Fibroblast of mammary gland (primary cell): ENCODE results near the gene LRMDA.

Experiments used
- DNase-seq: peaks from one replicate; pipeline ENCODE4 v3.0.0-alpha.2; 2010; ENCODE audit warnings: low read depth
- H3K4me3 ChIP-seq: 2 replicates; pipeline ENCODE4 v1.5.1; 2011; ENCODE audit warnings: low read depth, mild to moderate bottlenecking, low read length, moderate library complexity; ENCODE audit not compliant: control insufficient read depth
- TF ChIP-seq, protein P1 (sequence below): conservative IDR thresholded peaks from 2 replicates; pipeline ENCODE4 v1.5.1; 2011; ENCODE audit warnings: low read depth, low read length, inconsistent platforms; ENCODE audit not compliant: control insufficient read depth, insufficient read depth

Gene LRMDA

DNA sequence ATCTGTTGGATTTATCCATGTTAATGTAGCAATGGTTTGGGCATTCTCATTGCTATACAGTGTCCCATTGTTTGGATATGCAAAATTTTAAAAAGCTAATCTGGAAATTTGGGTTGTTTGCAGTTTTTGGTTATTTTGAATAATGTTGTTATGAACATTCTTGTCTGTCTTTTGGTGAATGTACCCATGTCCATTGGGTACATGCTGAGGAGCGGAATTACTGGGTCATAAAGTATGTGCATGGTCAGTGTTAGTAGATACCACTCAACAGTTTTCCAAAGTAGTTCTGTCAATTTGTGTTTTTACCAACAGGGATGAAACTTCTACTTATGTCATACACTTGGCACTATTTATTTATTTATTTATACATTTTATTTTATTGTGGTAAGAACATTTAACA lies 153.9 kb downstream of the LRMDA start:
- H3K4me3 ChIP-seq, result no peak overlapping the region
- no peak for DNase-seq
- TF ChIP-seq, protein P1, sequence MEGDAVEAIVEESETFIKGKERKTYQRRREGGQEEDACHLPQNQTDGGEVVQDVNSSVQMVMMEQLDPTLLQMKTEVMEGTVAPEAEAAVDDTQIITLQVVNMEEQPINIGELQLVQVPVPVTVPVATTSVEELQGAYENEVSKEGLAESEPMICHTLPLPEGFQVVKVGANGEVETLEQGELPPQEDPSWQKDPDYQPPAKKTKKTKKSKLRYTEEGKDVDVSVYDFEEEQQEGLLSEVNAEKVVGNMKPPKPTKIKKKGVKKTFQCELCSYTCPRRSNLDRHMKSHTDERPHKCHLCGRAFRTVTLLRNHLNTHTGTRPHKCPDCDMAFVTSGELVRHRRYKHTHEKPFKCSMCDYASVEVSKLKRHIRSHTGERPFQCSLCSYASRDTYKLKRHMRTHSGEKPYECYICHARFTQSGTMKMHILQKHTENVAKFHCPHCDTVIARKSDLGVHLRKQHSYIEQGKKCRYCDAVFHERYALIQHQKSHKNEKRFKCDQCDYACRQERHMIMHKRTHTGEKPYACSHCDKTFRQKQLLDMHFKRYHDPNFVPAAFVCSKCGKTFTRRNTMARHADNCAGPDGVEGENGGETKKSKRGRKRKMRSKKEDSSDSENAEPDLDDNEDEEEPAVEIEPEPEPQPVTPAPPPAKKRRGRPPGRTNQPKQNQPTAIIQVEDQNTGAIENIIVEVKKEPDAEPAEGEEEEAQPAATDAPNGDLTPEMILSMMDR, result no peak

DNA sequence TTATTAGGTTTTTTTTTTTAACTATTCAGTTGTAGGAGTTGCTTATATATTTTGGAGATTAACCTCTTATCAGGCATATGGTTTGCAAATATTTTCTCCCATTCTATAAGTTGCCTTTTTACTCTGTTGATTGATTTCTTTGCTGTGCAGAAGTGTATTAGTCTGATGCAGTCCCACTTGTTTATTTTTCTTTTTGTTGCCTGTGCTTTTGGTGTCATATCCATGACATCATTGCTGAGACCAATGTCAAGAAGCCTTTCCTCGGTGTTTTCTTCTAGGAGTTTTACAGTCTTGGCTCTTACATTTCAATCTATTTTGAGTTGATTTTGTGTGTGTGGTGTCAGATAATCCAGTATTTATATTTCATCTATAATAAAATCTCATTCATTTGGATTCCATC lies 155.4 kb downstream of the LRMDA start:
- no peak for DNase-seq
- no peak overlapping the region for H3K4me3 ChIP-seq
- TF ChIP-seq, protein P1, result no peak

DNA sequence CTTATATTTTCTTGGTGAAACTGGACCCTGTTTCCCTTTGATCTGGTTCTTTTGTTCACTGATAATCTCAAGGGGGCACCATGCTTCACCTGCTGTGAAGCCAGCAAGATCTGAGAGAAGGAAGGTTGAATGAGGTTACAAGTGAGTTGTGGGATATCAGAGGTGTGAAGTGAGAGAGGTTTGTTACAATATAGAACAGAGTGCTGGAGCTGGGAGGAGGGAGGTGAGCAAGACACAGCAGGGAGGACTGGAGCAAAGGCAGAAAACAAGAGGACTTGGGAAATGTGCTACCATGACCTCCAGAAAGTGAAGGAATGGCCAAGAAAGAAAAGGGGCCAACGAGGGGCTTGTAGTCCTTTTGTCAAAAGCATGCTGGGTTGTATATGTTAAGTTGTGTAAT lies 156.6 kb downstream of the LRMDA start:
- TF ChIP-seq, protein P1, result no peak
- H3K4me3 ChIP-seq, result no peak overlapping the region
- DNase-seq, result no peak

DNA sequence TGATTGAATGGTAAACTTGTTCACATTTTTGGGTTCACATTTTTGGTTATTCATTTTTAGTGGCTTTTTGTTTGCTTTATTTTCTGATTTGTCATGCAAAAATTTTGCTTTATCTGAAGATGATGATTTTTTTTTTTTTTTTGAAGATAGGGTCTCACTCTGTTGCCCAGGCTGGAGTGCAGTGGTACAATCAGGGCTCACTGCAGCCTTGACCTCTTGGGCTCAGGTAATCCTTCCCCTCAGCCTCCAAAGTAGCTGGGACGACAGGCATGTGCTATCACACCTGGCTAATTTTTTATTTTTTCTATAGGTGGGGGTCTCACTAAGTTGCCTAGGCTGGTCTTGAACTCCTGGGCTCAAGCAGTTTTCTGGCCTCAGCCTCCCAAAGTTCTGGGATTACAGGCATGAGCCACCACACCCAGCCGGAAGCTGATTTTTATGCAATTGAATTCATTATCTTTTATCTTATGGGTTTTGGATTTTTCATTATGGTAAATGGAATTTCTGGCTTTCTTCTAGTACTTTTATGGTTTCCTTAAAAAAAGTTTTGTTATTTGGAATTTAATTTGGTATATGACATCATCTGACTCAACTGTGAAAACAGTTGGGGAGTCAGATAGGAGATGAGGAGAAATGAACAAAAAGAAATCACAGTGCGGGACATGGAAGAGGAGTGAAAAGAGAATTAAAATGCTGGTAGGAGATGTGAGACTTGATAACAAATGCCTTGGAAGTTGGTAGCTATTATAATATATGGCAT lies 158.7 kb downstream of the LRMDA start:
- TF ChIP-seq, protein P1, result no peak
- no peak for DNase-seq
- no peak overlapping the region for H3K4me3 ChIP-seq

DNA sequence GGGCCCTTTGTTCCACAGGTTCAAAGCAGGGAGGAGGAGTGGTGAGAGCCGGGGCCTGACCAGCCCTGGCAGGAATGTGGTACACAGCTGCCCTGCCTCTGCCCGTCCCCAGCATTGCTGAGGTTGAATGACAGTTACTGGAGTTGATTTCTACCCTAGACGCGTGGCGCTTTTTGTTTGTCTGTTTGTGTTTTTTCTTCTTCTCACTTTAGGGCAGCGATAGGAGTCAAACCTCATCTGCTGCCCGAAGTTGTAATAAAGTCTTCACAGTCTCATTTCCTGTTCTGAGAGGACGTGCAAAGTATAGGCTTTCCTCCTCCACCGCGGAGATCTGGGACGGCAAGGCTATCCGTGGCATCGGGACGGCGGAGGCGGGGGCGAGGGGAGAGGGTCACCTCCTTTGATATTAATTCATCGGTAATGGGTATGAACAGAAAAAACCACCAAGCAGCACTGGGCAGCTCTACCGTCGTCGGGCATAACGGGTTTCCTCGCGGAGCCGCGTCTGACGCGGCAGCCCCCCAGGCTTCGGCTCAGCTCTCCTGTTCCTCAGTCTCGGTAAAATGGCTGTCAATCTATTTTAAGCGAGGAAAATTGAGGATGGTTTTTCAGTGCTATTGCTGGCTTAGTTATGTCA lies 160.8 kb downstream of the LRMDA start:
- TF ChIP-seq, protein P1, result no peak
- H3K4me3 ChIP-seq, result no peak overlapping the region
- no peak for DNase-seq

DNA sequence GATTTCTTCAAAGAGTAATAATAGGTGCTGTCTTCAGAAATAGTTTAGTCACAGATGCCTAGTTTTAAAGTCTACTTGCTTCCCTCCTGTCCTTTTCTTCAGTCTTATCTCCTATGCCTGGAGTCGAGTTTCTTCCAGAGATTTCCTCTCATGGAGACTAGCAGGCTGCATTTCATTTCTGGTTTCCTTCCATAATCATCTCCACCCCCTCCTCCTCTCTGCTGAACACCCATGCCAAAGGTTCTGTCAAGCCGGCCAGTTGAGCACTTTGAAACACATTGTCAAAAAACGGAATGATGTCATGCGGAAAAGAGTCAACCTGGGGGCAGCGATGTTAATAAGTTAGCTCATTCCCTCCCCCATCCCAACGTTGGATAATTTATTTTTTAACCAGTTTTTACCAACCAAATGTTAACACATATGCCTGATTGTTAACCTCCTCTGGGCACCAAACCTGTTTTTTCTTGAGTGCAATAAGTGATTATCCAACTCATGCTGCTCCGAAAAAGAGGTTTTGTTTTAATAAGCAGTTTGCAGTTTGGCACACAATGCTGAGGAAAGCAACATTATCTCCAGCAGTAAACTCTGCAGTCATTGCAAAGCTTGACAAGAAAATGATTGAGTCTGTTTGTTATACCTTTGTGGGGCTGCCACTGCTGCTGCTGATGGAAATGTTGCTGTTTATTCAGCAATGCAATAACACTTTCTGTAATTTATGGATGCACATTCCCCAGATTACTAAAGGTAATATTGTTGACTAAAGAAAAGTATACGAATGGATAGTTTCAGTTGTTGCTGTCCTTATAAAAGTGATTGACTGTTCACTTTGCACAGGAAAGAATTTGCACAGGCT lies 161.6 kb downstream of the LRMDA start:
- H3K4me3 ChIP-seq, result no peak overlapping the region
- peak; percentile 1 for DNase-seq
- TF ChIP-seq, protein P1, result no peak
